ENCODE data around the gene C5orf47. TPM values are rescaled to one million over a fixed set of nuclear protein-coding genes. Genes with fewer than 3 reads are reported as not detected.

The C5orf47 gene
- polyA plus RNA-seq, 1 donor (not counting 4 experiments of a cell fraction or from before 2014, with no cell fraction given) = 0.03 TPM

- TF ChIP-seq EZH2 (IDR thresholded peaks at IDR 0.05; ENCODE audit: low read length) = no peak
- TF ChIP-seq, protein P1, sequence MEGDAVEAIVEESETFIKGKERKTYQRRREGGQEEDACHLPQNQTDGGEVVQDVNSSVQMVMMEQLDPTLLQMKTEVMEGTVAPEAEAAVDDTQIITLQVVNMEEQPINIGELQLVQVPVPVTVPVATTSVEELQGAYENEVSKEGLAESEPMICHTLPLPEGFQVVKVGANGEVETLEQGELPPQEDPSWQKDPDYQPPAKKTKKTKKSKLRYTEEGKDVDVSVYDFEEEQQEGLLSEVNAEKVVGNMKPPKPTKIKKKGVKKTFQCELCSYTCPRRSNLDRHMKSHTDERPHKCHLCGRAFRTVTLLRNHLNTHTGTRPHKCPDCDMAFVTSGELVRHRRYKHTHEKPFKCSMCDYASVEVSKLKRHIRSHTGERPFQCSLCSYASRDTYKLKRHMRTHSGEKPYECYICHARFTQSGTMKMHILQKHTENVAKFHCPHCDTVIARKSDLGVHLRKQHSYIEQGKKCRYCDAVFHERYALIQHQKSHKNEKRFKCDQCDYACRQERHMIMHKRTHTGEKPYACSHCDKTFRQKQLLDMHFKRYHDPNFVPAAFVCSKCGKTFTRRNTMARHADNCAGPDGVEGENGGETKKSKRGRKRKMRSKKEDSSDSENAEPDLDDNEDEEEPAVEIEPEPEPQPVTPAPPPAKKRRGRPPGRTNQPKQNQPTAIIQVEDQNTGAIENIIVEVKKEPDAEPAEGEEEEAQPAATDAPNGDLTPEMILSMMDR (optimal IDR thresholded peaks at IDR 0.05 in 1 of 3, IDR thresholded peaks at IDR 0.05 in 1 of 3, conservative IDR thresholded peaks at IDR 0.05 in 1 of 3; ENCODE audit: extremely low read depth in 1 of 3, insufficient read depth in 2 of 3, low read length in 3 of 3) = no peak
- Histone ChIP-seq H3K36me3 (ENCODE audit: control insufficient read depth in 2 of 2, extremely low read depth in 1 of 2, insufficient read depth in 2 of 2, low read length in 2 of 2) (peaks cover 0 to 2% of the 10 kb centered on the region in 2 experiments), H3K9me3 (ENCODE audit: control insufficient read depth, low read depth, low read length) (no peaks in the 10 kb centered on the region), H2AFZ (ENCODE audit: control insufficient read depth, low read length) (no peak overlapping the region), H3K4me1 (ENCODE audit: control insufficient read depth, extremely low read depth, insufficient read depth, low read length) (peaks cover 9% of the 10 kb centered on the region), H3K9ac (ENCODE audit: control insufficient read depth, extremely low read depth, insufficient read depth, low read length) (no peak overlapping the region), H3K9me1 (ENCODE audit: control insufficient read depth, extremely low read depth, insufficient read depth, low read length) (no peaks in the 10 kb centered on the region), H4K20me1 (ENCODE audit: control insufficient read depth, extremely low read depth, insufficient read depth, low read length) (no peaks in the 10 kb centered on the region), H3K79me2 (ENCODE audit: control insufficient read depth, insufficient read depth, low read length) (no peaks in the 10 kb centered on the region), H3K4me3 (ENCODE audit: control insufficient read depth in 2 of 3, extremely low read depth in 1 of 3, insufficient read depth in 2 of 3, low read depth in 1 of 3, low read length in 3 of 3) (no peak overlapping the region), H3K4me2 (ENCODE audit: control insufficient read depth, extremely low read depth, insufficient read depth, low read depth, low read length) (no peak overlapping the region), H3K27me3 (ENCODE audit: control insufficient read depth, extremely low read depth, insufficient read depth, low read length) (no peaks in the 10 kb centered on the region), H3K27ac (ENCODE audit: control insufficient read depth, insufficient read depth, low read length) (no peak overlapping the region)
- dilution Hi-C loops (cut with MboI; ENCODE audit: extremely low pct_ligation_motif_present, low sequenced_read_pairs) = no loop called here
- no peak for DNase-seq (ENCODE audit: low read depth, low spot score)
- no peak for FAIRE-seq
Measured at GRCh38 chr5:173962436-173962972, 26.5 kb upstream of the C5orf47 start.

- Histone ChIP-seq H4K20me1 (ENCODE audit: control insufficient read depth, extremely low read depth, insufficient read depth, low read length) (no peaks in the 10 kb centered on the region), H3K9me1 (ENCODE audit: control insufficient read depth, extremely low read depth, insufficient read depth, low read length) (no peaks in the 10 kb centered on the region), H3K9me3 (ENCODE audit: control insufficient read depth, low read depth, low read length) (no peaks in the 10 kb centered on the region), H3K27me3 (ENCODE audit: control insufficient read depth, extremely low read depth, insufficient read depth, low read length) (no peaks in the 10 kb centered on the region), H3K9ac (ENCODE audit: control insufficient read depth, extremely low read depth, insufficient read depth, low read length) (peak overlapping the region; percentile 67), H3K36me3 (ENCODE audit: control insufficient read depth in 2 of 2, extremely low read depth in 1 of 2, insufficient read depth in 2 of 2, low read length in 2 of 2) (no peaks in the 10 kb centered on the region), H3K4me2 (ENCODE audit: control insufficient read depth, extremely low read depth, insufficient read depth, low read depth, low read length) (peak overlapping the region; percentile 89), H3K4me3 (ENCODE audit: control insufficient read depth in 2 of 3, extremely low read depth in 1 of 3, insufficient read depth in 2 of 3, low read depth in 1 of 3, low read length in 3 of 3) (peak overlapping the region; percentile 29 to 73 (median 59)), H2AFZ (ENCODE audit: control insufficient read depth, low read length) (peak overlapping the region; percentile 82), H3K4me1 (ENCODE audit: control insufficient read depth, extremely low read depth, insufficient read depth, low read length) (peaks cover 9% of the 10 kb centered on the region), H3K27ac (ENCODE audit: control insufficient read depth, insufficient read depth, low read length) (peak overlapping the region; percentile 62), H3K79me2 (ENCODE audit: control insufficient read depth, insufficient read depth, low read length) (no peaks in the 10 kb centered on the region)
- dilution Hi-C loops (cut with MboI; ENCODE audit: extremely low pct_ligation_motif_present, low sequenced_read_pairs) = no loop called here
- FAIRE-seq (peak; percentile 57), DNase-seq (ENCODE audit: low read depth, low spot score) (no peak)
- TF ChIP-seq EZH2 (IDR thresholded peaks at IDR 0.05; ENCODE audit: low read length) = no peak
- TF ChIP-seq, protein P1 (optimal IDR thresholded peaks at IDR 0.05 in 1 of 3, IDR thresholded peaks at IDR 0.05 in 1 of 3, conservative IDR thresholded peaks at IDR 0.05 in 1 of 3; ENCODE audit: extremely low read depth in 1 of 3, insufficient read depth in 2 of 3, low read length in 3 of 3) = no peak
Measured at GRCh38 chr5:173963182-173963838, 25.7 kb upstream of the C5orf47 start.

Data from keratinocyte (primary cell).